Transverse colon (tissue), 3 donors: ENCODE results near the gene PCSK6.

ENCODE experiments used
- EP300 ChIP-seq: sonication (generic); formaldehyde crosslinking; IDR thresholded peaks from one replicate; pipeline ENCODE4 v1.6.1; 2017; ENCODE audit warnings: antibody characterized with exemption, low read depth
- TF ChIP-seq, protein P1 (sequence below), 5 experiments: fragments of 200-600 bp in 3 of 5; fragments of 450-650 bp in 2 of 5; sonication (generic) in 3 of 5; IDR thresholded peaks; 1 replicate in 2 of 5; 2 replicates in 3 of 5; pipeline ENCODE4 v1.5.1; 2016 to 2017; ENCODE audit warnings: antibody characterized with exemption in 5 of 5, inconsistent platforms in 3 of 5, mild to moderate bottlenecking in 2 of 5, moderate library complexity in 1 of 5

DNA sequence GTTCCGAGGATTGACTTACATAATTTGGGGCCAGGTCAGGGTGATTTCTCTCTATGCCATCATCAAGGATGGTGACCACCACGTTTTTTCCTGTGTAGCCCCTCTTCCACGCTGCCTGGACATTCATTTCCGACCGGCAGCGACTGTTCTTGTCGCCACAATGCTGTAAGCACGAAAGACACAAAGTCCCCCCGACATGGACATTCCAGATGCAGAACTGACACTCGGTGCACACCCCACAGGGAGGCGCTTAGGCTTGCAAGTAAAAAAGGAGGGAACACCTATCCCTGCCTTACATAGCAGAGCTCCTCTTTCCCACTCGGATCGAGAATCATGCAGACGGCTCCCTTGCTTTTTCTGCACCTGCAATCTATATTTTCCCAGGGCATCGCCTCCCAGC is 58.2 kb downstream of the PCSK6 start:
- TF ChIP-seq, protein P1, sequence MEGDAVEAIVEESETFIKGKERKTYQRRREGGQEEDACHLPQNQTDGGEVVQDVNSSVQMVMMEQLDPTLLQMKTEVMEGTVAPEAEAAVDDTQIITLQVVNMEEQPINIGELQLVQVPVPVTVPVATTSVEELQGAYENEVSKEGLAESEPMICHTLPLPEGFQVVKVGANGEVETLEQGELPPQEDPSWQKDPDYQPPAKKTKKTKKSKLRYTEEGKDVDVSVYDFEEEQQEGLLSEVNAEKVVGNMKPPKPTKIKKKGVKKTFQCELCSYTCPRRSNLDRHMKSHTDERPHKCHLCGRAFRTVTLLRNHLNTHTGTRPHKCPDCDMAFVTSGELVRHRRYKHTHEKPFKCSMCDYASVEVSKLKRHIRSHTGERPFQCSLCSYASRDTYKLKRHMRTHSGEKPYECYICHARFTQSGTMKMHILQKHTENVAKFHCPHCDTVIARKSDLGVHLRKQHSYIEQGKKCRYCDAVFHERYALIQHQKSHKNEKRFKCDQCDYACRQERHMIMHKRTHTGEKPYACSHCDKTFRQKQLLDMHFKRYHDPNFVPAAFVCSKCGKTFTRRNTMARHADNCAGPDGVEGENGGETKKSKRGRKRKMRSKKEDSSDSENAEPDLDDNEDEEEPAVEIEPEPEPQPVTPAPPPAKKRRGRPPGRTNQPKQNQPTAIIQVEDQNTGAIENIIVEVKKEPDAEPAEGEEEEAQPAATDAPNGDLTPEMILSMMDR (IDR thresholded peaks at IDR 0.05) = no peak
- no peak for TF ChIP-seq EP300
